Measurements from ENCODE around the gene TGM3.
"Not testable (repeated sequence)": the region's sequence is repeated elsewhere in the genome, so short reads cannot be mapped to it uniquely, and the experiment has no call there.

TGM3 gene

DNA sequence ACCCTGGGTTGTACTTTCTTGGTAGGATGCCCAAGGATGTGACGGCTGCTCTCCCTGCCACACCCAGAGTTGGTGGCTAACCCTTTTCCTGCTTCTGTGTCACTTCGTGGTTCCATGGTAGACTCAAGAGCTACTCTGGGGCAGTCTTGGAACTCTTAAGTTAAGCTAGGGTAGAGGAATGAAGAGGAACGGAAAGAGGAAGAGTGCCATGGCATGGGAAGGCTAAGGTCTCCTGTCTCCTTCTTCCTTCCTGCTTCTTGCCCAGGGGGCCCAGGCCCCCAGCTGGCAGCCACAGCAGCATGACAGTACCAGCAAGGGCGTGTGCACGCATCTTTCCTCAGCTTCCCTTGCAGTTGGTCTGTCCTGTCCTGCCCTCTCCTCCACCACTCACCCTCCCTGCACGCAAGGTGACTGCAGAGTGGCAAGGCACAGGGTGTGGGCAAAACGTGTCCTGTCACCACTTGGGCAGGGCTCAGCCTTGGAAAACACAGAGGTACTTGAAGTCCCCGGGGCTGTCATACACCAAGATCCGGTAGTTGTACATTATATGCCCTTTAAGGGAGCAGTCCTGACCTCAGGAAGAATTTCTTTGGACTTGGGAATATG is 39.8 kb upstream of the TGM3 start:
- no peak overlapping the region for H3K4me3 ChIP-seq (ENCODE audit: low read length)
- no peak for DNase-seq (ENCODE audit: low read depth)
- TF ChIP-seq, protein P1, sequence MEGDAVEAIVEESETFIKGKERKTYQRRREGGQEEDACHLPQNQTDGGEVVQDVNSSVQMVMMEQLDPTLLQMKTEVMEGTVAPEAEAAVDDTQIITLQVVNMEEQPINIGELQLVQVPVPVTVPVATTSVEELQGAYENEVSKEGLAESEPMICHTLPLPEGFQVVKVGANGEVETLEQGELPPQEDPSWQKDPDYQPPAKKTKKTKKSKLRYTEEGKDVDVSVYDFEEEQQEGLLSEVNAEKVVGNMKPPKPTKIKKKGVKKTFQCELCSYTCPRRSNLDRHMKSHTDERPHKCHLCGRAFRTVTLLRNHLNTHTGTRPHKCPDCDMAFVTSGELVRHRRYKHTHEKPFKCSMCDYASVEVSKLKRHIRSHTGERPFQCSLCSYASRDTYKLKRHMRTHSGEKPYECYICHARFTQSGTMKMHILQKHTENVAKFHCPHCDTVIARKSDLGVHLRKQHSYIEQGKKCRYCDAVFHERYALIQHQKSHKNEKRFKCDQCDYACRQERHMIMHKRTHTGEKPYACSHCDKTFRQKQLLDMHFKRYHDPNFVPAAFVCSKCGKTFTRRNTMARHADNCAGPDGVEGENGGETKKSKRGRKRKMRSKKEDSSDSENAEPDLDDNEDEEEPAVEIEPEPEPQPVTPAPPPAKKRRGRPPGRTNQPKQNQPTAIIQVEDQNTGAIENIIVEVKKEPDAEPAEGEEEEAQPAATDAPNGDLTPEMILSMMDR (IDR thresholded peaks at IDR 0.05; ENCODE audit: insufficient read depth, low read depth, low read length, missing control alignments): no peak

DNA sequence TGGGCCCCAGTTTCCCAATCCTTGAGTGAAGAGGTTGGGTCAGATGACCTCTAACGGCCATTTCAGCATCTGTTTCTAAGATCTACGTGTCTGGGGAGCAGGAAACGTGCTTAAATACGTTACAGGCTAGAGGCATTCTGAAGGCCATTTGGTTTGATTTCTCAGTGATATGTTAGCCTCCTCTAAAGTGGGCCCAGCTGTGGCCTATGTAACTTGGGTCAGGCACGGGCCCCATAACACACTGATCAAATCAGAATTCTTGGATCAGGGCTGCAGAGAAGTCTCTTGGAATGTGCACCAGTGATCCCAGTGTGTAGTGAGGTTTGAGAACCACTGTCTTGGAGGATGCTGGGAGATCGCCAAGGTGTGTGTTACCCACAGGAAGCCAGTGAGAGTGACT is 36.1 kb upstream of the TGM3 start:
- DNase-seq (ENCODE audit: low read depth): no peak
- TF ChIP-seq, protein P1 (IDR thresholded peaks at IDR 0.05; ENCODE audit: insufficient read depth, low read depth, low read length, missing control alignments): no peak

GRCh38 chr20:2260250-2260649 is 35.6 kb upstream of the TGM3 start:
- peak; percentile 47 for DNase-seq (ENCODE audit: low read depth)
- no peak overlapping the region for H3K4me3 ChIP-seq (ENCODE audit: low read length)
- TF ChIP-seq, protein P1 (IDR thresholded peaks at IDR 0.05; ENCODE audit: insufficient read depth, low read depth, low read length, missing control alignments): no peak

More for the DNA sequence above, 36.1 kb upstream of the TGM3 start:
- no peak overlapping the region for H3K4me3 ChIP-seq (ENCODE audit: low read length)

DNA sequence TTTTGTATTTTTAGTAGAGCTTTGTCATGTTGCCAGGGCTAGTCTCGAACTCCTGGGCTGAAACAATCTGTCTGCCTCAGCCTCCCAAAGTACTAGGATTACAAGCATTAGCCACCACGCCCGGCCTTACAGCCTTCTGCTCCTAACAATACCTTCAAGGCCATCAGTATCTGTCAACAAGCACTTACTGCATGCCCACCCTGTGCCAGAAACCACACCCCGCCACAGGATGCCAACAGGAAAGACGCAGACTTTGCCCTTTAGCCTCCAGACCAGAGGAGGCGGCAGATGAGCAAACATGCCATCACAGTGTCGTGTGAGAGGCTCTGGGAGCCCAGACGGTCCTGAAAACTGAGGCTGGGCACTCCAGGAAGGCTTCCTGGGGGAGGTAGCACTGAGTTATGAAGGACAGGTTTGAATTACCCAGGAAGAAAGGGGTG is 34.7 kb upstream of the TGM3 start:
- H3K4me3 ChIP-seq (ENCODE audit: low read length): no peak overlapping the region
- DNase-seq (ENCODE audit: low read depth): no peak
- TF ChIP-seq, protein P1 (IDR thresholded peaks at IDR 0.05; ENCODE audit: insufficient read depth, low read depth, low read length, missing control alignments): no peak

DNA sequence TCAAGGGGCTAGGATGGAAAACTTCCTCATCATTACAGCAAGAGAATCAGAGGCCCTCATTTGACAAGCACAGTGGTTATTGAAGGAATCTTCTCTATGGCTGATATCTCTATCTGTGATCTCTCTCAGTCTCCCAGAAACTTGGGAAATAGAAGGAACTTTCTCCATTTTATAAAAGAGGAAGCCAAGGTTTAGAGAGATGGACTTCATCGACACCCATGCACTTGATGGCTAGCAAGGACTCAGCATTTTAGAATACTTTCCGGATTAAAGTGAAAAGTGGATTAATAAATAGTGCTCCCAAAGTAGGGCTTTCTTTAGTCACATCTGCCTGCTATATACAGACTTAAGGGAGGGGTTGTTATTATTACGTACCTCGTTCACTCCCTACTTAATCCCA is 34.2 kb upstream of the TGM3 start:
- H3K4me3 ChIP-seq (ENCODE audit: low read length): no peak overlapping the region
- no peak for DNase-seq (ENCODE audit: low read depth)
- TF ChIP-seq, protein P1 (IDR thresholded peaks at IDR 0.05; ENCODE audit: insufficient read depth, low read depth, low read length, missing control alignments): no peak

- TF ChIP-seq, protein P1 (IDR thresholded peaks at IDR 0.05; ENCODE audit: insufficient read depth, low read depth, low read length, missing control alignments): no peak
- H3K4me3 ChIP-seq (ENCODE audit: low read length): no peak overlapping the region
- DNase-seq (ENCODE audit: low read depth): no peak
These were observed 31.7 kb upstream of the TGM3 start for GRCh38 chr20:2264118-2264517.

GRCh38 chr20:2264621-2265374 is 31.0 kb upstream of the TGM3 start:
- not testable (repeated sequence) for H3K4me3 ChIP-seq (ENCODE audit: low read length); DNase-seq (ENCODE audit: low read depth)

All from epithelial cell of esophagus (primary cell).